Activated T-cell treated with anti-CD3 and anti-CD28 coated beads for 24 hours (primary cell): Measurements from ENCODE around the gene MICAL1.
"Not testable (repeated sequence)": the region's sequence is repeated elsewhere in the genome, so short reads cannot be mapped to it uniquely, and the experiment has no call there.

ENCODE experiments used
- DNase-seq: peaks from one replicate; pipeline ENCODE4 v3.0.0-alpha.2; 2020; ENCODE audit warnings: low read depth

Gene MICAL1

DNA sequence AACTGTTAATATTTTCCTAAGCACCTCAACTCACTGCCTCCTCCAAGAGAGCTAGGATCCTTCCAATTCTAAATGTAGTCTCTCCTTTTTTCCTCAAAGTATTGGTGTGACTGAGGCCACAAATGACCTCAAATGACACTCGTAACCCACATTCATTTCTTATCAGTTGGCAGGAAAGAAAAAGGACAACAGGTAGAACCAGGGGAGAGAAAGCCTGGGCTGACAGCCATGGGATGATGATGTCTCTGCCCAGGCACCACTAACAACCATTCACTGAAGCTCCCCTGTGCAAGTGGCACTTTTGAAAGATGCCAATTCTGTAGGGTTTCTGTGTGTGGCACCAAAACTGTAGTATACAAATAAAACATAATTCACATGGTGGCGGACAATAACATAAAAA is 20.1 kb upstream of the MICAL1 start:
- DNase-seq = no peak

GRCh38 chr6:109474995-109475394 is 19.4 kb upstream of the MICAL1 start:
- no peak for DNase-seq

GRCh38 chr6:109473120-109473519 is 17.5 kb upstream of the MICAL1 start:
- no peak for DNase-seq

DNA sequence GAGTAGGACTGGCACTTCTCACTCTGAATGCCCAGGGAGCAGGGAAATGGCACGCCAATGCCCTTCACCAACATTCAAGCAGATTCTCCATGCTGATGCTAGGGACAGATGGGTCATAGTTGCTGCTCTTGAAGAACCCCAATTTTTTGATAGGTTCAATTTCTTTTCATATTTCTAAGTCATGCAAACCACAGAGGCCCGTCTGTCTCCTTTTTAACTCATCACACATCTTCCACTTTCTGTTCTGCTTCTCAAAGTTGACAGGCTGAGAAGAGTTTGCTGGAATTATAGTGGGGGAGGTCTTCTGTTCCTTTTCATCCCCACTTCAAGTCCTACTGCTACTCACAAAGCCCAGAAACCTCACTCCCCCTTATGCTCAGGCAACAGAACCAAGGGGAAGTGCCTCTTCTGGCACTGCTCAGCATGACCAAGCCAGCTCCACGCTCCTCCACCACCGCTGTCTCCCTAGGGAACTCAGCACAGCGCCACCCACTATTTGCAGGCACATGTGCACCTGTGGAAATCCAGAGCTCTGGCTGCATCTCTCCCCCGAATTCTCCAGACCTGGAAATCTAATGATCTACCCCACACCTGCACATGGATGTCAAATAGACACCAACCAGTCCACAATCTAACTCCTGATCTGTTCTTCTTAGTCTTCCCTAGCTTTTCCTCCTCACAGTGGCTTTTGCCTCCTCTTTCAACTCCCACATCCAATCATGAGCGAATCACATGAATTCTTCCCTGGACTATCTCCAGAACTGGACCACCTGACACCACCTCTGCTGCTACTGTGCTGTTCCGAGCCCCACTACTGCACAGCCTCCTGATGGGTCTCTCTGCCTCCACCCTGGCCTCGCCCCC is 16.8 kb upstream of the MICAL1 start:
- DNase-seq = no peak

DNA sequence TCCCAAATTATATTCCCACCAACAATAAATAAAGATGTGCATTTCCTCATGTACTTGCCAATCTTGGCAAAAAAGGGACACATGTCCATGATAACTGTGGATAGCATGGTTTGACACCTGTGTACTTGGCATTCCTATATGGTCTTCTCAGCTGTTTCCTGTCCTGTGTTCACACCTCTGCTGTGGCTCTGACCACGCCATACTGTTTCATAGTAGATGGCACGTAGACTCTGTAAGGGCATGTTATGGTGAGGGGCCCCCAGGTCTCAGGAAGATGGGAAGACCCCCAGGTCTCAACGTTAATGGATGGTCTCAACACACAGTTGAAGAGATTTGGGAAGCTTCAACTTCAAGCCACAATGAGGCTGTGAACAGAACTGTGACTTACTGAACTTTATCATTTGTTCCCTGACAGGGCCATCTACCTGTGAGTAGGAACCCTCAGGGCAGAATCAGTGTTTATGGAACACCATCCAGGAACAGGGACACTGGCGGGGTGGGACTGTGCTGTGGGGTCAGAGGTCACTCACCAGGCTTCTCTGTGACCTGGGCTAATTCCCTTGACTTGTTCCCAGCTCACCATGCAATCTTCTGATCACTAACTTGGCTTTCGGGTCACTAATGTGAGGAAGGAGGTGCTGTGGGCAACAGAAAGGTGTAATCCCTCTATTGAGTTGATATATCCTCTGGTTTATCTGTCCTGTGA is 15.7 kb upstream of the MICAL1 start:
- DNase-seq = no peak

DNA sequence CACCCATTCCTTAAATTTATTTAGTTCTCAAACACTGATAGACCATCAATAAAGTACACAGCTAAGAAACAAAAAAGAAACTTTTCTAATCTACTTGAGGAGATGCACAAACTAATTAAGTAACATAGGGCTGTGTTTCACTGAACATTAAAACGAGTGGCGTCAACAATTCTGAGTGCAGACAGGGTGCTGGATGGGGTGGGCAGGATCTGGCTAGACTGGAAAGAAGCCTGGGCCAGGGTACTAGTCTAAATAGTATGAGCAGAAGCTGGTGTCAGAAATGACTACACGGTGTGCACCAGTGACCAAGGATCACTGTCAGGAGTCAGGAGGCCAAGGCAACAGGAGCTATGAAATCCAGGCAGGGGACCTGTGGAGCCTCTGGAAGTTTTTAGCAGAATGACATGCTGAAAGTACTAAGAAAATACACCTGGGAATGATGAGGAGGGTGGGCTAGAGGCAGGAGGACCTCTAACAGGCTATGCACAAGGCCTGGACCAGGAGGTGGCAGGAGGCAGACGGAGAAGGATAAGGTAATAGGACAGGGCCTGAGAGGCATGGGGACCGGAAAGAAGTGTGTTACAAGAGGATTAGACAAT is 14.1 kb upstream of the MICAL1 start:
- no peak for DNase-seq

DNA sequence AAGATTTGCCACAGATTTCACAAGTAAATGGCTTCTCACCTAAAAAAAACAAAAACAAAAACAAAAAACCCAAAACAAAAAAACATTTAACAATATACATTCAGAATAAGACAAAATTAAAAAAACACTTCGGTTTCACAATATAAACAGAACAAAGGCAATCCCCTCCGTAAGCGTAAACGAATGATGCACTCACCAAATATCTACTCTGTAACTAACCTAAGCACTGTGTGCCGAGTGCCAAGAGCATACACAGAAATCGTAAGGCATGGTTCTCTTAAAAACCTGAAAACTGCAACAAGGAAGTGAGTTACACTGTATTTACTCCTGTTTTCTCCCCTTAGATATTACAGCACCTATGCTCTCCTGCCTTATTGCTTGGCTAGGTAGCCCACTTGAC is 12.1 kb upstream of the MICAL1 start:
- DNase-seq = no peak

GRCh38 chr6:109466212-109466923 is 10.8 kb upstream of the MICAL1 start:
- no peak for DNase-seq

- DNase-seq = no peak
These were observed 10.2 kb upstream of the MICAL1 start for GRCh38 chr6:109465772-109466171.

- DNase-seq = no peak
These were observed 6.4 kb upstream of the MICAL1 start for GRCh38 chr6:109461733-109462526.

DNA sequence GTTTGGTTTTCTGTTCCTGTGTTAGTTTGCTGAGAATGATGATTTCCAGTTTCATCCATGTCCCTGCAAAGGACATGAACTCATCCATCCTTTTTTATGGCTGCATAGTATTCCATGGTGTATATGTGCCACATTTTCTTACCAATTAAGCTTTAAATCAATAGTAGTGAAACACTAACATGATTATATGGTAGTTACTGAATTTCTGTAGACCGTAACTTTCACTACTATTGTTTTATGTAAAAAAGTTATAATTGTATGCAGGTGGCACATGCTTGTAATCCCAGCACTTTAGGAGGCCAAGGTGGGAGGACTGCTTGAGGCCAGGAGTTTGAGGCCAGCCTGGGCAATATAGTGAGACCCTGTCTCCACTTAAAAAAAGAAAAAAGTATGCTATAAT is 5.6 kb upstream of the MICAL1 start:
- DNase-seq = not testable (repeated sequence)

DNA sequence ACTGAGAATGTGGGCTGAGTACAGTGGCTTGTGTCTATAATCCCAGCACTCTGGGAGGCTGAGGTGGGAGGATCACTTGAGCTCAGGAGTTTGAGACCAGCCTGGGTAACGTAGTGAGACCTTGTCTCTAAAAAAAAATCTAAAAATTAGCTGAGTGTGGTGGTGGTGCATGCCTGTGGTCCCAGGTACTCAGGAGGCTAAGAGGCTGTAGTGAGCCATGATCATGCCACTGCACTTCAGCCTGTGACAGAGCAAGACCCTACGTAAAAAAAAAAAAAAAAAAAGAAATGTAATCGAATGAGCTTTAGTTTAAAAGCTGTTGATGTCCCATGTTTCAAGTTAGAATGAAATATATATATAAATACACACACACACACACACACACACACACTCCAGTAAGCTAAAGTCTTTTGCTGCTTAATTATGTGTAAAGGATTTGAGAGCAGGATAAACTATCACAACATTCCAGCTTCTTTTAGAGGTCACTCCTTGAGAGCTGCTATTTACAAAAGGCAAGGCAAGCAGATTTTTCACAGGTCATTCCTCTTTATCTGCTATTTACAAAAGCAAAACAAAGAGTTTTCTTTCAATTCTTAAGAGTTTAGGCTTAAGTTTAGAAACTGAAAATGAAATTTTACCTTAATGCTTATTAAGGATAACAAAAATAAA is 4.7 kb upstream of the MICAL1 start:
- no peak for DNase-seq

DNA sequence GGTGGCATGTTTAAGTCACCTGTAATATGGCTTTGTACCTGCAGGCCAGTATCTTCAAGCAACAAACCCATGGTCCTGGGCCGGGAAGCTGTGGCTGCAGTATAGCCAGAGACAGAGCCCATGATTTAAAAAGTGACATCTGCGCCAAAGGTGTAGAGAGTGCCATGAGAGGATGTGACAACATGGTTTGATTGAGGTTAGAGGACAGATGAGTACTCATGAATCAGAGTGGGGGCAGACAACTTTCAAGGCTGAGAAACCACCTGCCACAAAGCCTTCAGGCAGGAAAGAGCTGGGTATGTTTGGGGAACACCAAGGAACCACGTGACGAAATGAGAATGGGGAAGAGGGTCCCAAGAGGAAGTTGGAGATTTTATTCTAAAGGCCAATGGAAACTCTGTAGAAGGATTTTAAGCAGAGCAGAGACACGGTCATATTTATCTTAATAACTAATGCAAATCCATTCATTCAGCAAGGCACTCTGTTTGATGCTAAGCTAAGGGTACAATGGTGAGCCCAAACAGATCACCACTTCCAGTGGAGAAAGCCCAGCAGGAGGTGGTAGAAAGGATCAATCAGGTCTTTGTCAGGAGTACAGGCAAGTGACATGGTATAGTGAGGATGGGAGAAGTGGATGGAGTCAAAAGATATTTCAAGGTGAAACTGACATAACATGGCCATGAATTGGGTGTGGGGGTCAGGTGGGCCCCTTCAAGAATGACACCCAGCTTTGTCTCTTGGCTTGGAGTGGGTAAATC is 3.4 kb upstream of the MICAL1 start:
- no peak for DNase-seq

- DNase-seq = no peak
These were observed 2.0 kb upstream of the MICAL1 start for GRCh38 chr6:109457562-109457996.

- no peak for DNase-seq
These were observed 1.4 kb upstream of the MICAL1 start for GRCh38 chr6:109456710-109457561.

GRCh38 chr6:109456111-109456583 is 575 bp upstream of the MICAL1 start:
- no peak for DNase-seq

DNA sequence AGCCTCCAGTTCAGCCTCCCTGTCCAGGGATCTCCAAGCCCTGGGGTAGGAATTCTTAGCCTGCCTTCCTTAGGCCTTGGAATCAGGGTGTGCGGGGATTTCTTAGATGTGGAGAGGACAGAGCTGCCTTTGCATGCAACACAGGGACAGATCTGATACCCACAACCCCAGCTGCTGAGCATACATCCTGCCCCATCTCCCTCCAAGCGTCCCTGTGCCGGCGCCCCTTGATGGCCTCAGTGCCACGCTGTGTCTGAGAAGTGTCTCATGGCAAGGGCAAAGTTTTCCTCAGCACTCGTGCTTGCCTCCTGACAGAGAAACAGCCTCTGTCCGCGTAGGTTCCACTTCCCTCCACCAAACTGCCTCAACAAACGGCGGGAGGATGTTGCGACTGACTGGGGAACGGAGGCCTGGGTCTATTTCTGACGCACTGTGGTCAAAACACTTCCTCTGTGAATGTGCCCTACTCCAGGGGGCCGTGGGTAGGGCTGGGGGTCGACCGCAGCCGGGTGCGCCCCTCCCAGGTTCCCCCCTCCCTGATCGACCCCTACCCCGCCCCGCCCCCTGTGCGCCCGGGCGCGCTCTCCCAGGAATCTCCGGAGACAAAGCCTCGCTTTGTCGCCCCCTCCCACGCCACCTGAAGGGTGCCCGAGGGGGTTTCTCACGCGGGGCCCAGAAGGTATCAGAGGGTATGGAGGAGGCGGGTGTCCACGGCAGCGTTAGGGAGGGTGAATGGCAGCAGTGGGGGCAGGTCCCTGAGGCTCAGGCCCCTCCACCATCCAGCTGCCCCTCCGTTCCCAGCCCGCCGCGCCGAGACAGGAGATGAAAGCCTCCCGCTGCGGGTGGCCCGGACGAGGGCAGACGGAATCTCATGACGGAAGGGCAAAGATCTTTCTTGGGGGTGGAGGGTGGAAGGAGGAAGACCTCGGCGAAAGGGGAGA is 806 bp downstream of the MICAL1 start:
- peak; percentile 52 for DNase-seq
